Parathyroid adenoma (tissue), 2 donors: Measurements from ENCODE around the gene SEPTIN6.

Experiments used
- H2AFZ ChIP-seq: fragments of 300-600 bp; sonication (generic); one replicate; pipeline ENCODE4 v1.7.0; 2017; ENCODE audit warnings: antibody characterized with exemption, mild to moderate bottlenecking
- H3K27ac ChIP-seq: fragments of 300-600 bp; sonication (generic); one replicate; pipeline ENCODE4 v1.7.0; 2017
- H3K27me3 ChIP-seq: fragments of 300-600 bp; sonication (generic); one replicate; pipeline ENCODE4 v1.7.0; 2017; ENCODE audit warnings: low read length; ENCODE audit not compliant: control insufficient read depth, insufficient read depth
- H3K36me3 ChIP-seq: fragments of 300-600 bp; sonication (generic); one replicate; pipeline ENCODE4 v1.7.0; 2017; ENCODE audit warnings: low read length; ENCODE audit not compliant: control insufficient read depth, insufficient read depth
- H3K4me1 ChIP-seq: fragments of 300-600 bp; sonication (generic); one replicate; pipeline ENCODE4 v1.7.0; 2017; ENCODE audit warnings: control low read depth
- H3K4me2 ChIP-seq: fragments of 300-600 bp; sonication (generic); one replicate; pipeline ENCODE4 v1.7.0; 2017; ENCODE audit warnings: low read length
- H3K4me3 ChIP-seq: fragments of 300-600 bp; sonication (generic); one replicate; pipeline ENCODE4 v1.7.0; 2017; ENCODE audit warnings: low read depth, low read length
- H3K79me2 ChIP-seq: fragments of 300-600 bp; sonication (generic); one replicate; pipeline ENCODE4 v1.7.0; 2017; ENCODE audit warnings: control low read depth
- H3K9ac ChIP-seq: fragments of 300-600 bp; sonication (generic); one replicate; pipeline ENCODE4 v1.7.0; 2017; ENCODE audit warnings: mild to moderate bottlenecking
- H3K9me3 ChIP-seq: fragments of 300-600 bp; sonication (generic); one replicate; pipeline ENCODE4 v1.7.0; 2017; ENCODE audit warnings: low read length; ENCODE audit not compliant: control insufficient read depth
- TF ChIP-seq, protein P1 (sequence below): fragments of 300-600 bp; sonication (generic); IDR thresholded peaks from one replicate; pipeline ENCODE4 v1.7.0; 2017; ENCODE audit warnings: antibody characterized with exemption, mild to moderate bottlenecking
- donor health status: primary hyperparathyroidism.

The SEPTIN6 gene

DNA sequence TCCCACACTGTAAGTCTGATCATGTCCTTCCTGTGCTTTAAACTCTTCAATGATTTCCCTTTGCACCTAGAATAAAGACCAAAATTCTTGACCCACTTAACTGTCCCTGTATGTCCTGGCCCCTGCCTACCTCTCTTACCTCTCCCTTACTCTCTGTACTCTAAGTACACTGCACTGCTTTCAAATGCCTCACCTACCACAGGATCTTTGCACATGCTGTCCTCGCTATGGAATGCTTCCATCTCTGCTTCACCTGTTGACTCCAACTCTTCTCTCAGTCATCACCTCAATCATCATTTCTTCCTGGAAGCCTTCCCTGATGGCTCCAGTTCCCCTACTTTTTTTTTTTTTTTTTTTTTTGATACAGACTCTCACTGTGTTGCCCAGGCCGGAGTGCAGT, 29.0 kb upstream of the SEPTIN6 start:
- Histone ChIP-seq H3K9me3 (no peaks in the 10 kb centered on the region), H3K9ac (no peak overlapping the region)
- TF ChIP-seq, protein P1, sequence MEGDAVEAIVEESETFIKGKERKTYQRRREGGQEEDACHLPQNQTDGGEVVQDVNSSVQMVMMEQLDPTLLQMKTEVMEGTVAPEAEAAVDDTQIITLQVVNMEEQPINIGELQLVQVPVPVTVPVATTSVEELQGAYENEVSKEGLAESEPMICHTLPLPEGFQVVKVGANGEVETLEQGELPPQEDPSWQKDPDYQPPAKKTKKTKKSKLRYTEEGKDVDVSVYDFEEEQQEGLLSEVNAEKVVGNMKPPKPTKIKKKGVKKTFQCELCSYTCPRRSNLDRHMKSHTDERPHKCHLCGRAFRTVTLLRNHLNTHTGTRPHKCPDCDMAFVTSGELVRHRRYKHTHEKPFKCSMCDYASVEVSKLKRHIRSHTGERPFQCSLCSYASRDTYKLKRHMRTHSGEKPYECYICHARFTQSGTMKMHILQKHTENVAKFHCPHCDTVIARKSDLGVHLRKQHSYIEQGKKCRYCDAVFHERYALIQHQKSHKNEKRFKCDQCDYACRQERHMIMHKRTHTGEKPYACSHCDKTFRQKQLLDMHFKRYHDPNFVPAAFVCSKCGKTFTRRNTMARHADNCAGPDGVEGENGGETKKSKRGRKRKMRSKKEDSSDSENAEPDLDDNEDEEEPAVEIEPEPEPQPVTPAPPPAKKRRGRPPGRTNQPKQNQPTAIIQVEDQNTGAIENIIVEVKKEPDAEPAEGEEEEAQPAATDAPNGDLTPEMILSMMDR = no peak

DNA sequence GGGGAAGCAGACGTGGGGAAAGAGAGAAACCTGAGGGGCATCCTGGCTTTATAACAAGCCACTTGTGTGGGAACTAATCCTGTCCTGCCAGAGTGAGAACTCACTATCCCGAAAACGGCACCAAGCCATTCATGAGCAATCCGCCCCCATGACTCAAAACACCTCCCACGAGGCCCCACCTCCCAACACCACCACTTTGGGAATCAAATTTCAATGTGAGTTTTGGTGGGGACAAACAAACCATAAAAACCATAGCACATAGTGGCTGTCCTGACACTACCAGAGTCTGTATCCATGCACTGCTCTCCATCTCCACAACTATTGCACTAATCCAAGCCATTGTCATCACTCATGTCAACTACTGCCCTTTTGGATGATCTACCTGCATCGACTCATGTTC, 28.5 kb upstream of the SEPTIN6 start:
- no peak overlapping the region for H3K4me2 ChIP-seq
- no peaks in the 10 kb centered on the region for H3K27me3 ChIP-seq
- no peaks in the 10 kb centered on the region for H3K4me1 ChIP-seq

More for the DNA sequence above, 29.0 kb upstream of the SEPTIN6 start:
- no peak overlapping the region for H3K4me2 ChIP-seq
- no peaks in the 10 kb centered on the region for H3K79me2 ChIP-seq
- no peaks in the 10 kb centered on the region for H3K27me3 ChIP-seq
- H3K4me3 ChIP-seq = no peak overlapping the region
- no peak overlapping the region for H3K27ac ChIP-seq
- no peaks in the 10 kb centered on the region for H3K36me3 ChIP-seq
- no peaks in the 10 kb centered on the region for H3K4me1 ChIP-seq
- H2AFZ ChIP-seq = no peak overlapping the region

DNA sequence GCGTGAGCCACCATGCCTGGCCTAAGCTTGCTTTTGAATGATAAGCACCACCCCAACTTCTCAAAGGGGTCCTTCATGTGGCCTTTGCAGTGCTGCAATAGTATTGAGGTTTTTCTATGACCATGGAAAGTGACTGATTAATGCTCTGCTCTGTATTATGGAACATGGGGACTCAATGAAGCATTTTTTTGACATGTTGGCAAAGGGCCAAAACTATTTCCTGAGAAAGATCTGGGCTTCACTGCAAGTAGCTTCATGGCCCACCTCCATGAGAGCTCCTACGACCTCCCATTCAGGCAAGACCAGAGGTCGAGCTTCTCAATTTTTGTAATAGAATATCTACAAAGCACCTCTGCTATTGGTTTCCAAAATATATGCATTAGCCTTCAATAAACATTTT, 16.7 kb upstream of the SEPTIN6 start:
- no peaks in the 10 kb centered on the region for H3K9me3 ChIP-seq
- H3K27ac ChIP-seq = no peak overlapping the region
- H3K4me3 ChIP-seq = no peak overlapping the region
- no peak overlapping the region for H3K4me2 ChIP-seq
- no peaks in the 10 kb centered on the region for H3K27me3 ChIP-seq
- no peaks in the 10 kb centered on the region for H3K4me1 ChIP-seq
- no peaks in the 10 kb centered on the region for H3K36me3 ChIP-seq
- H2AFZ ChIP-seq = no peak overlapping the region
- no peaks in the 10 kb centered on the region for H3K79me2 ChIP-seq
- TF ChIP-seq, protein P1 = no peak
- H3K9ac ChIP-seq = no peak overlapping the region

More for the DNA sequence above, 28.5 kb upstream of the SEPTIN6 start:
- no peaks in the 10 kb centered on the region for H3K36me3 ChIP-seq
- H3K79me2 ChIP-seq = no peaks in the 10 kb centered on the region
- H3K9ac ChIP-seq = no peak overlapping the region
- no peak overlapping the region for H2AFZ ChIP-seq
- no peak overlapping the region for H3K4me3 ChIP-seq
- H3K9me3 ChIP-seq = no peaks in the 10 kb centered on the region
- H3K27ac ChIP-seq = no peak overlapping the region
- TF ChIP-seq, protein P1 = no peak

DNA sequence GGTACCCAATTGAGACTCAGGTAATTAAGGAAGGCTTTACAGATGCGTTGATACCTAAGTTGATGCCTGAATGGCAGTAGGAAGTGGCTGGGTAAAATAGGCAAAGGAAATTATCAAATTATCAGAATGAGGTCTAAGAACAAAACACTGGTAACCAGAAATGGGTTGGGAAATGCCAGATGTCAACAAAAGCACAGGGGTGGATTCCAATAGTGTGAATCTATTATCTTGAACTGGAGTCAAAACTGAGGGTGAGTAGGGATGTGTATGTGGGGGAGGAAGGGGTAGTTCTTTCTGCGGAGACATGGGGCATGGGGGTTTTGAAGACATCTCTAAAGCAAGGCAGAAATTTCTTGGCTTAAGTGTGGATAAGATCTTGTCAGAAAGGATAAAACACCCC, 16.0 kb upstream of the SEPTIN6 start:
- Histone ChIP-seq H3K4me1 (no peaks in the 10 kb centered on the region), H3K27me3 (no peaks in the 10 kb centered on the region), H3K27ac (no peak overlapping the region), H2AFZ (no peak overlapping the region), H3K79me2 (no peaks in the 10 kb centered on the region), H3K36me3 (no peaks in the 10 kb centered on the region), H3K9ac (no peak overlapping the region), H3K4me3 (no peak overlapping the region), H3K9me3 (no peaks in the 10 kb centered on the region), H3K4me2 (no peak overlapping the region)
- TF ChIP-seq, protein P1 = no peak

DNA sequence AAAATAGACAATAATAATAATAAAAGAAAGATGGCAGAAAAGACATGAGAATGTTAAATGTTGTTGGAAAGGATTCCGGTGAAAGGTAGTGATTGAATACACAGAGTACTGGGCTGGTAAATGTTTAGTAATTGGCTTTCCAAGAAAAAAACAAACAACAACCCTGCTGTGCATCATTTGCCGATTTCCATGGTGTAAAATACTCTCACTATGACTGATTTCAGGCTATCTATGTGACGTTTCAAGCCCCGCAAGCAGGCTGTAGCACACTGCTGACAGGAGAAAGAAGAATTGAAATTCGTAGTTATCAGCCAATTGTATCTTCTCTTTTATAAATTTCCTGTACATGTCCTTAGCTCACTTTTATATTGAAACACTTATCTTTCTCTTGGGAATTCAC, 13.6 kb upstream of the SEPTIN6 start:
- Histone ChIP-seq H3K27ac (no peak overlapping the region), H3K4me3 (no peak overlapping the region), H3K4me1 (no peaks in the 10 kb centered on the region), H3K4me2 (no peak overlapping the region), H3K79me2 (no peaks in the 10 kb centered on the region), H3K27me3 (no peaks in the 10 kb centered on the region), H3K36me3 (no peaks in the 10 kb centered on the region), H3K9me3 (no peaks in the 10 kb centered on the region), H3K9ac (no peak overlapping the region), H2AFZ (no peak overlapping the region)
- TF ChIP-seq, protein P1 = no peak
